Psoas muscle (tissue), 8 donors: ENCODE measurements around the gene FBRSL1. TPM values are rescaled to one million over a fixed set of nuclear protein-coding genes. Genes with fewer than 3 reads are reported as not detected.

Source experiments
- ATAC-seq, 4 donors: fragments of 200-7000 bp; cut with Tn5 transposase; one replicate each; pipeline ENCODE4 v1.9.1; 2020; ENCODE audit warnings: moderate library complexity in 3 of 4, mild to moderate bottlenecking in 2 of 4
- DNase-seq, 2 donors: peaks; one replicate each; pipeline ENCODE4 v3.0.0-alpha.2; 2020
- H3K27ac ChIP-seq: fragments of 200-600 bp; one replicate; pipeline ENCODE4 v1.8.0; 2022
- H3K27me3 ChIP-seq, 3 donors: fragments of 200-600 bp in 1 of 3; one replicate each; pipeline versions ENCODE4 v1.6.1 to v1.8.0; 2013 to 2022; ENCODE audit warnings: low read length in 2 of 3, mild to moderate bottlenecking in 2 of 3, moderate library complexity in 1 of 3; ENCODE audit not compliant: insufficient read depth in 3 of 3
- H3K36me3 ChIP-seq, 2 donors: fragments of 200-600 bp in 1 of 2; one replicate each; pipeline versions ENCODE4 v1.6.1 to v1.8.0; 2013 to 2022; ENCODE audit warnings: low read depth in 1 of 2, mild to moderate bottlenecking in 1 of 2, moderate library complexity in 1 of 2; ENCODE audit not compliant: insufficient read depth in 1 of 2
- H3K4me1 ChIP-seq: fragments of 200-600 bp; one replicate; pipeline ENCODE4 v1.8.0; 2022
- H3K4me3 ChIP-seq: fragments of 200-600 bp; one replicate; pipeline ENCODE4 v1.8.0; 2022; ENCODE audit warnings: mild to moderate bottlenecking
- H3K9me3 ChIP-seq: fragments of 200-600 bp; one replicate; pipeline ENCODE4 v1.8.0; 2022
- CTCF ChIP-seq: fragments of 200-600 bp; IDR thresholded peaks from one replicate; pipeline ENCODE4 v1.8.0; 2022; ENCODE audit warnings: antibody characterized with exemption
- WGBS, 3 donors: extraction: QIAGEN DNeasy Blood & Tissue Kit; methylation state at CpG; one replicate each; pipeline versions ENCODE4 v1.1.6 to v1.1.7; 2013; 5-methylcytosine and 5-hydroxymethylcytosine counted together
- intact Hi-C, 2 donors: fragments of 100-400 bp; cut with DNase I; formaldehyde crosslinking; loops; one replicate each; pipeline versions ENCODE4 v1.11.0 to v1.14.2; 2022
- polyA plus RNA-seq, 3 donors: library from polyadenylated mRNA; stranded (reverse); fragments of 200-250 nt; gene quantifications; one replicate each; pipeline ENCODE4 v1.2.3, GENCODE V29; 2013
- total RNA-seq, 4 donors: library from RNA; stranded (reverse); fragmentation: NEBNext Ultra II Directional in 2 of 4; extraction: Animal tissue kit (Norgen Biotek cat#: 25700) in 2 of 4; gene quantifications; one replicate each; pipeline versions ENCODE4 v1.2.1 to v1.2.4, GENCODE V29; 2021 to 2023
- donor health status: healthy with polysubstance abuse.
- donor health status: DM: no; HTN: no; CAD: no; lungs with moderate emphysema.
- donor health status: Bipolar disorder and iron deficiency.
- donor health status: healthy.
- donor health status: DM: yes; HTN: yes; CAD: no.
- donor health status: DM: no; HTN: no; CAD: no.
- donor health status: DM: no; HTN: no; CAD: no.
- donor health status: DM: yes; HTN: yes; CAD: no.

FBRSL1 gene
- total and polyA plus RNA-seq, 7 donors = 23.0 to 54.5 (median 40.1) TPM

- Histone ChIP-seq H3K4me1 (peaks cover 10% of the 10 kb centered on the region), H3K36me3 (peaks cover 0 to 16% of the 10 kb centered on the region in 2 donors), H3K27ac (no peak overlapping the region), H3K4me3 (no peak overlapping the region), H3K9me3 (no peaks in the 10 kb centered on the region), H3K27me3 (no peaks in the 10 kb centered on the region)
- intact Hi-C loops = no loop called here
- DNase-seq (no peak), ATAC-seq (no peak)
- no peak for TF ChIP-seq CTCF
- WGBS, 3 donors = 61 to 76% (median 65%) methylated on average over 18 to 19 of the region's 19 CpGs
These were observed 21.7 kb downstream of the FBRSL1 start for GRCh38 chr12:132511516-132512196.

GRCh38 chr12:132512197-132513069 lies 22.5 kb downstream of the FBRSL1 start:
- Histone ChIP-seq H3K36me3 (peaks cover 0 to 16% of the 10 kb centered on the region in 2 donors), H3K4me1 (peaks cover 3% of the 10 kb centered on the region), H3K4me3 (no peak overlapping the region), H3K27ac (no peak overlapping the region), H3K9me3 (no peaks in the 10 kb centered on the region), H3K27me3 (no peaks in the 10 kb centered on the region)
- no peak for TF ChIP-seq CTCF
- intact Hi-C loops = no loop called here
- no peak for DNase-seq
- 59 to 72% (median 67%) methylated on average over 27 to 28 of the region's 28 CpGs for WGBS, 3 donors
- ATAC-seq = peak in 1 of 4 donors; percentile 23

DNA sequence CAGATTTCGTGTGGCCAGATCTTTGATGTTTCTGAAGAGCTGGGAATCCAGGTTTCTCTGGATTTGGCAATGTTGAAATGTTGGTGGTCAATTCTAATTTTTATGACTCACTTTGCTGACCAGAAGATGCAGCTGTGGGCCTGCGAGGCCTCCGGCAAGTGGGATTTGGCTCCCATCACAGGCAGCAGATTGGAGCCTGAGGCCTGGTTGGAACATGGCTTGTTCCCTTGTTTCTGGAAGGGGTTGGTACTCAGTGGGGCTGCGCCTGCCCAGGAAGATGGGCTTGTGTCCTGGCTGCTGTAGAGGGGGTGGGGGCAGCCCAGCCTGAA lies 23.1 kb downstream of the FBRSL1 start:
- WGBS, 3 donors = 69 to 82% (median 79%) methylated on average over 4 of the region's 4 CpGs
- ATAC-seq = peak in 1 of 4 donors; percentile 43
- DNase-seq = peak in 1 of 2 donors; percentile 74

DNA sequence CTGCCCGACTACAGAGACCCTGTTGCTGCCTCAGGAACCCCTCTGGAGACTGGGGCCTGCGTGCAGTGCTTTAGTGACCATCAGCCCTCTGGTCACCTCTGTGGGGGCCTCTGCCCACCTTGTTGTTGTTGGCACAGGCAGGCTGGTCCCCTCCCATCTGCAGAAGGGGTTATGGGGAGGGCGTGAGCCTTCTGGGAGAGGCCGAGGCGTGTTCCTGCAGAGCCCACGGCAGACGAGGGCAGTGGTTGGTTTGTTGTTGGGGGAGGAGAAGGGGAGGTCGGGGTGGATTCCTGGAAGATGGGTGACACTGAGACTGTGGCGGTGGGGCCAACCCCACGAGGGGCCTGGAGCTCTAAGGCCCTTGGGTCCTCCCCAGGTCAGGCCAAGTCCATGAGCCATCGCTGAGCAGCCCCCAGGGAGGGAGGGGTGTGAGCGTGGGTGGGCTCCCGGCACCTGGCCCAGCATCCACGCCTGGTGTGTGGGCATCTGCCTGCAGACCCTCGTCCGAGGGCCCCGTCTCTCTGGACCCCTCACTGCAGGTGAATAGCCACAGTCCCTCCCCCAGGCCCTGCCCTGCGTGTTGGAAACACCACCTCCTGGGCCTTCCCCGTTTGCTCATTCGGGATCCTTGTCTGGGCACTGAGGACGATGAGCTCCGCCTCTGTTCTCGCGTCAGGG lies 23.6 kb downstream of the FBRSL1 start:
- no peak overlapping the region for H3K4me3 ChIP-seq
- peaks cover 0 to 11% of the 10 kb centered on the region in 2 donors for H3K36me3 ChIP-seq
- no peak overlapping the region for H3K27ac ChIP-seq
- no peaks in the 10 kb centered on the region for H3K27me3 ChIP-seq
- ATAC-seq = no peak
- intact Hi-C loops = no loop called here
- no peak for TF ChIP-seq CTCF
- WGBS, 3 donors = 78 to 82% (median 80%) methylated on average over 23 to 24 of the region's 24 CpGs
- no peak for DNase-seq
- H3K4me1 ChIP-seq = no peaks in the 10 kb centered on the region
- no peaks in the 10 kb centered on the region for H3K9me3 ChIP-seq

More for the DNA sequence above, 23.1 kb downstream of the FBRSL1 start:
- Histone ChIP-seq H3K27me3 (no peaks in the 10 kb centered on the region), H3K9me3 (no peaks in the 10 kb centered on the region), H3K27ac (no peak overlapping the region), H3K4me1 (no peaks in the 10 kb centered on the region), H3K4me3 (no peak overlapping the region), H3K36me3 (peaks cover 0 to 16% of the 10 kb centered on the region in 2 donors)
- intact Hi-C loops = no loop called here
- TF ChIP-seq CTCF = no peak
